ENCODE results near the gene C1orf116. TPM values are rescaled to one million over a fixed set of nuclear protein-coding genes. Genes with fewer than 3 reads are reported as not detected.

Gene C1orf116
- not detected in 2 replicates for total RNA-seq

DNA sequence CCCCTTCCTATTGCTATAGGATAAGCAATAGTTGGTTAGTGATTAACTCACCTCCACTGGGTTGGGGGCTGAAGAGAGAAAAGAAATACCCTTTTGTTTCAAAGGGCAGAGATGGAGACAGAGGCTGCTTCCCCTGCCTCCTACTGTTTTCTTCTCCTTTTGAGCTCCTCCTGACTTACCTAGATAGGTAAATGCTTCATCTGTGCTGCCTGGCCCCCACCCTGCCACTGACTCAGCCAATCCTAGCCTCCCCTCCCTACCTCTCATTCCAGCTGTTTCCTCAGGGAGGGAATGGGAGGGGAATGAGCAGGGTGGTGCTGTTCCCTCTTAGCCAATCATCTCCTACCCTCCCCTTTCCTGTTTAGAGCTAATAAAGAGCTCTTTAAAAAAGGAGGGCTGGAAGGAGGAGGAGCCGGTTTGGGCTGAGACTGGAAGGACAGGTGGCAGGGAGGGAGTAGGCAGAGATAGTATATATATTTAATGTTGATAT, at the start of gene C1orf116:
Gene C1orf116 (minus strand): TSS at position 229 of the 490 bp plus-strand sequence. CDS start 5,158 bp downstream, outside the sequence.
- intact Hi-C loops (cut with micrococcal nuclease) = no loop called here

GRCh38 chr1:207081806-207082205, 49.2 kb upstream of the C1orf116 start:
- intact Hi-C loops (cut with micrococcal nuclease) = loop anchor here (10.0 kb wide), 1 partner anchor 243 kb away; the partner anchor contains the start of gene CD55

GRCh38 chr1:207081088-207081487, 48.5 kb upstream of the C1orf116 start:
- intact Hi-C loops (cut with micrococcal nuclease) = loop anchor here (10.0 kb wide), 1 partner anchor 244 kb away; the partner anchor contains the start of gene CD55

- intact Hi-C loops (cut with micrococcal nuclease) = loop anchor here (10.0 kb wide), 2 partner anchors 145 to 245 kb away; partner anchors contain the start of gene CD55
These were observed 47.2 kb upstream of the C1orf116 start for GRCh38 chr1:207079706-207080241.

GRCh38 chr1:207078578-207079132, 46.1 kb upstream of the C1orf116 start:
- intact Hi-C loops (cut with micrococcal nuclease) = loop anchor here (1.0 to 10.0 kb wide), 2 partner anchors 73 to 144 kb away; no protein-coding TSS in a partner anchor

DNA sequence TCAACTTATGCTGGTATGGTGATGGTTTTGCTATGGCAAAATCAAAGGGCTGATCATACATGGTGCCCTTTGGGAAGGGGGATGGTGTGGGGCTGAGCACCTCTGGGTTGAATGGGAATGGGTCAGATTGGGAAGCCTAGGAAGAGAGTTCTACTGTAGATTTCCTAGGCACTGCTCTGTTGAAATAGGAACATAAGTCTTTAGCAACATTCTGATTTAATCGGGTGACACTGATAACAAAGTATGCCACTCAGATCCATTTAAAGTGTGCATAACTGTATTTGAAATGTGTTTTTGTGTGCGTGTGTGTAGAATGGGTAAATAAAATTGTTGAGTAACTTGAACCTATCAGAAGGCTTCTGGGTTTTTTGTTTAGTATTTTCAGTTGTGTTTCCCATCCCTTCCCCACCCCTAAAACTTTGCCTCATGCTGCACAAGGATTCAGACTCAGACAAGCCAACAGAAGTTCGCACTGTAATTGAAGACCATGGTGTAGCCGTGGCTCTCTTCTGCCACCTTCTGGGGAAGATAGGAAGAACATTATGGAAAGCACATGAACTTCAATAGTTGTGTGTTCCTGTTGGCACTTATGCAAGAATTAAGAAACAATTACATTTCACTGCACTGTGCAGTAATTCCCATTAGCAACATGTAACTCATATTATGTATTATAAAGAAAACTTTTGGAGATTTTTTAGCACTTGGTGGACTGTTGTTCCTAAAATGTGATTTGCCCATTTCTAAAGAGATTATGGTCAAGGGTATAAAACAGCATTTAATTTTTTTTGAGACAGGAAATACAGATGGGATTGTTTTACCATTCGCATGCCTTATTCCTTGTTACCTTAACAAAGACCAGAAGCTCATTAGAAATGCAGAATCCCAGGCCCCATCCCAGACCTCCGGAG, 45.2 kb upstream of the C1orf116 start:
- intact Hi-C loops (cut with micrococcal nuclease) = loop anchor here (1.0 to 10.0 kb wide), 3 partner anchors 27 to 143 kb away; no protein-coding TSS in a partner anchor

DNA sequence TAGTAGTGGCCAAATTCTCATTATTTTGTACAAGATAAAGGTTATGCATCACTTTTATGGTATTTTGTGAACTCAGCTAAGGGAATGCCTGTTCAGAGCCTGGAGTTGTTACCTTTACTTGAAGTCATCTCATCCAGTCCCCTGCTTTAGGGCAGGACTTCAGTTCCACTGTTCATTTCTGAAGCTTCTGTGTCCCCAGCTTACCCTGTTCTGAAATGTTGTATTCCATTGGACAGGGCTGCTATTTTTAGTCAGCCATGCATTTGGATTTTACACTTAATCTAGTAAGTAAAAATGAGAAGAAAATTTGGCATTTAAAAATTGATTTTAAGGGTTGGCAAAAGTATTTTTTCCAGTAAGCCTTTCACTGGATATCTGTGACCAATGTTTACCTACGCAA, 44.5 kb upstream of the C1orf116 start:
- intact Hi-C loops (cut with micrococcal nuclease) = loop anchor here (1.0 to 10.0 kb wide), 2 partner anchors 27 to 142 kb away; no protein-coding TSS in a partner anchor

- intact Hi-C loops (cut with micrococcal nuclease) = loop anchor here (10.0 kb wide), 1 partner anchor 142 kb away; no protein-coding TSS in a partner anchor
These were observed 43.8 kb upstream of the C1orf116 start for GRCh38 chr1:207076181-207076955.

- intact Hi-C loops (cut with micrococcal nuclease) = loop anchor here (10.0 kb wide), 1 partner anchor 139 kb away; no protein-coding TSS in a partner anchor
These were observed 41.6 kb upstream of the C1orf116 start for GRCh38 chr1:207073906-207074820.

- intact Hi-C loops (cut with micrococcal nuclease) = loop anchor here (10.0 kb wide), 1 partner anchor 137 kb away; no protein-coding TSS in a partner anchor
These were observed 39.7 kb upstream of the C1orf116 start for GRCh38 chr1:207072233-207072632.

- intact Hi-C loops (cut with micrococcal nuclease) = loop anchor here (10.0 kb wide), 1 partner anchor 137 kb away; no protein-coding TSS in a partner anchor
These were observed 38.9 kb upstream of the C1orf116 start for GRCh38 chr1:207071426-207071825.

GRCh38 chr1:207070811-207071210, 38.3 kb upstream of the C1orf116 start:
- intact Hi-C loops (cut with micrococcal nuclease) = loop anchor here (10.0 kb wide), 1 partner anchor 136 kb away; no protein-coding TSS in a partner anchor

DNA sequence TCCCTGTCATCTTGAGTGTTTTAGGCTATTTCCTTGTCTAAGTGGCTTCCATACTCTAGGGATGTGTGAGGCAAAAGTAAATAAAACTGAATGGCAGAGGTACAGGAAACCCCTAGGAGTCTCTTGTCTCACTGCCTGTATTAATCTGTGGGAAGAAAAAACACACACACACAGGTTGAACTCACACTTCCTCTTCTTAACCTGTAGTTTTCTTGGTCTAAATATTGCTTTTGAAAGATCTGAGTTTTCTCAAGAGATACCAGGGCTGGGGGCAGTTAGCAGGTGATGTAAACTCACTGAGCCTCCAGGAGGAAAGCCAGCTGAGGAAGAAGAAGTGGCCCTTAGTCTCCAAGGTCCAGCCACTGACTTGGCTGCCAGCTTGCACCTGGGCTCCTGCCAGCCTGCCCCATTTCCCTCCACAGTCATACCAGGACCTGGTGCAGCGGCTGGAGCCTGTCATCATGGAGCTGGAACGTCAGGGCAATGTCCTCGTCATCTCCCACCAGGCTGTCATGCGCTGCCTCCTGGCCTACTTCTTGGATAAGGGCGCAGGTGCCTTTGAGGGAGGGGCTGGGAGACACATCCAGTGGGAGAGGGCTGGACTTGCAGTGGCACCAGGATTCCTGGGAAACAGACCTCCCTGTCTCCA, 37.4 kb upstream of the C1orf116 start:
- intact Hi-C loops (cut with micrococcal nuclease) = loop anchor here (10.0 kb wide), 1 partner anchor 135 kb away; no protein-coding TSS in a partner anchor

GRCh38 chr1:207069061-207069460, 36.5 kb upstream of the C1orf116 start:
- intact Hi-C loops (cut with micrococcal nuclease) = no loop called here

GRCh38 chr1:207067665-207068064, 35.1 kb upstream of the C1orf116 start:
- intact Hi-C loops (cut with micrococcal nuclease) = no loop called here

GRCh38 chr1:207067185-207067584, 34.6 kb upstream of the C1orf116 start:
- intact Hi-C loops (cut with micrococcal nuclease) = no loop called here

- intact Hi-C loops (cut with micrococcal nuclease) = no loop called here
These were observed 32.0 kb upstream of the C1orf116 start for GRCh38 chr1:207064561-207064960.

GRCh38 chr1:207063014-207063413, 30.5 kb upstream of the C1orf116 start:
- intact Hi-C loops (cut with micrococcal nuclease) = no loop called here

- intact Hi-C loops (cut with micrococcal nuclease) = no loop called here
These were observed 29.5 kb upstream of the C1orf116 start for GRCh38 chr1:207062058-207062457.

Data from T-helper 2 cell treated with Interferon-gamma antibody and Interleukin-4, amounts not matched to agents 100 ng/mL and 5 ng/mL, for 36 hours (primary cell).